A673 (cell line): ENCODE data around the gene CCDC92.

Experiments
- CTCF ChIP-seq: fragments of 300-800, 200-600 bp; sonication (generic); conservative IDR thresholded peaks from 2 replicates; pipeline ENCODE4 v1.5.1; 2017; ENCODE audit warnings: low read depth, mild to moderate bottlenecking, antibody characterized with exemption, low read length, moderate library complexity, mixed read lengths
- EZH2 ChIP-seq: fragments of 200-600 bp; sonication (generic); IDR thresholded peaks from 2 replicates; pipeline ENCODE4 v1.6.1; 2017; ENCODE audit warnings: borderline replicate concordance, low read depth, mild to moderate bottlenecking, mixed read lengths, antibody characterized with exemption, low read length; ENCODE audit not compliant: poor library complexity, severe bottlenecking

GRCh38 chr12:123934016-123934620 lies 38.5 kb downstream of the CCDC92 start:
- no peak for TF ChIP-seq CTCF
- no peak for TF ChIP-seq EZH2
